Endothelial cell of umbilical vein (primary cell): ENCODE data around the gene CDIPT. TPM values are rescaled to one million over a fixed set of nuclear protein-coding genes. Genes with fewer than 3 reads are reported as not detected.
A peak's percentile ranks its signal among the peaks of the same experiment; 100 is the strongest.

Experiments used
- BruUV-seq: library from RNA; stranded (reverse); fragments of 400-500 nt; replicated peaks from 2 replicates; lab custom pipeline; 2021; lab: Mats Ljungman, UMichigan
- CTCF ChIA-PET: fragments of 300-600, 350-600 bp; sonication (Branson Sonifier 250); formaldehyde crosslinking; loops from one replicate; lab custom pipeline; 2021; ENCODE audit warnings: antibody characterized with exemption, inconsistent platforms; lab: Charles Lee
- POLR2A ChIA-PET: fragments of 300-600, 350-600 bp; sonication (Branson Sonifier 250); formaldehyde crosslinking; loops from one replicate; lab custom pipeline; 2021; ENCODE audit warnings: antibody characterized with exemption, inconsistent platforms; lab: Charles Lee
- DNase-seq: peaks from one replicate; pipeline ENCODE4 v3.0.0-alpha.2; 2011; ENCODE audit warnings: low read depth, low spot score
- FAIRE-seq: peaks from 2 replicates; lab custom pipeline; 2011; peaks lifted over from hg19 to GRCh38; lab: Jason Lieb, UNC
- H2AFZ ChIP-seq: 2 replicates; pipeline ENCODE4 v1.6.0; 2012; ENCODE audit warnings: low read depth, low read length, control low read depth, inconsistent platforms
- H3K27ac ChIP-seq: 2 replicates; pipeline ENCODE4 v1.5.1; 2011; ENCODE audit warnings: low read depth, mild to moderate bottlenecking, control low read depth, low read length, moderate library complexity; ENCODE audit not compliant: insufficient read depth
- H3K27me3 ChIP-seq, 2 experiments: 2 replicates each; pipeline versions ENCODE4 v1.6.0 to v1.6.1; 2011; ENCODE audit warnings: low read length in 2 of 2, mixed read lengths in 1 of 2; ENCODE audit not compliant: control insufficient read depth in 2 of 2, insufficient read depth in 2 of 2
- H3K36me3 ChIP-seq, 2 experiments: 2 replicates in 1 of 2; 3 replicates in 1 of 2; pipeline ENCODE4 v1.5.1; 2011; ENCODE audit warnings: low read length in 2 of 2, mild to moderate bottlenecking in 1 of 2, moderate library complexity in 1 of 2; ENCODE audit not compliant: control insufficient read depth in 2 of 2, insufficient read depth in 2 of 2; ENCODE audit errors: extremely low read depth in 1 of 2
- H3K4me1 ChIP-seq: 3 replicates; pipeline ENCODE4 v1.5.1; 2011; ENCODE audit warnings: mild to moderate bottlenecking, low read length; ENCODE audit not compliant: control insufficient read depth, insufficient read depth; ENCODE audit errors: extremely low read depth
- H3K4me2 ChIP-seq: 2 replicates; pipeline ENCODE4 v1.6.1; 2011; ENCODE audit warnings: low read length, control low read depth, mixed read lengths; ENCODE audit not compliant: insufficient read depth
- H3K4me3 ChIP-seq, 3 experiments: fragments of 200-600 bp in 1 of 3; sonication (generic), shearing (Covaris generic) in 1 of 3; replicated peaks in 1 of 3; 2 replicates each; pipeline ENCODE4 v1.5.1; 2011 to 2016; ENCODE audit warnings: control low read depth in 3 of 3, low read length in 3 of 3, mild to moderate bottlenecking in 2 of 3, inconsistent platforms in 1 of 3, low read depth in 1 of 3, moderate library complexity in 1 of 3; ENCODE audit not compliant: insufficient read depth in 1 of 3
- H3K79me2 ChIP-seq: 2 replicates; pipeline ENCODE4 v1.6.0; 2012; ENCODE audit warnings: low read length, inconsistent platforms; ENCODE audit not compliant: control insufficient read depth, insufficient read depth
- H3K9ac ChIP-seq: replicated peaks from 2 replicates; pipeline ENCODE3; 2011; ENCODE audit warnings: low read length, control low read depth; ENCODE audit not compliant: insufficient read depth; ENCODE audit errors: extremely low read depth
- H3K9me1 ChIP-seq: replicated peaks from 3 replicates; pipeline ENCODE4 v1.6.0; 2011; ENCODE audit warnings: mild to moderate bottlenecking, low read length; ENCODE audit not compliant: control insufficient read depth, insufficient read depth; ENCODE audit errors: extremely low read depth
- H3K9me3 ChIP-seq: replicated peaks from 2 replicates; pipeline ENCODE4 v1.5.1; 2012; ENCODE audit warnings: low read length, inconsistent platforms; ENCODE audit not compliant: control insufficient read depth, insufficient read depth
- H4K20me1 ChIP-seq: replicated peaks from 2 replicates; pipeline ENCODE3; 2011; ENCODE audit warnings: mild to moderate bottlenecking, low read length; ENCODE audit not compliant: control insufficient read depth, insufficient read depth; ENCODE audit errors: extremely low read depth
- CTCF ChIP-seq, 2 donors: IDR thresholded peaks; 1 replicate in 1 of 2; 2 replicates in 1 of 2; pipeline ENCODE4 v1.5.1; 2011; ENCODE audit warnings: low read length in 2 of 2, mild to moderate bottlenecking in 2 of 2, moderate library complexity in 2 of 2, control low read depth in 1 of 2, inconsistent platforms in 1 of 2, low read depth in 1 of 2; ENCODE audit not compliant: insufficient read depth in 1 of 2; ENCODE audit errors: extremely low read depth in 1 of 2
- EZH2 ChIP-seq: IDR thresholded peaks from 2 replicates; pipeline ENCODE4 v1.6.1; 2012; ENCODE audit warnings: borderline replicate concordance, low read depth, mild to moderate bottlenecking, moderate library complexity, low read length, inconsistent platforms; ENCODE audit not compliant: severe bottlenecking
- FOS ChIP-seq: IDR thresholded peaks from 2 replicates; pipeline ENCODE4 v1.6.1; 2011; ENCODE audit warnings: mild to moderate bottlenecking, low read length, moderate library complexity, borderline replicate concordance; ENCODE audit not compliant: insufficient read depth
- GATA2 ChIP-seq: IDR thresholded peaks from 2 replicates; pipeline ENCODE4 v1.7.0; 2011; ENCODE audit warnings: low read depth, mild to moderate bottlenecking, moderate library complexity, mixed read lengths, low read length; ENCODE audit not compliant: insufficient read length, insufficient read depth
- JUN ChIP-seq: IDR thresholded peaks from 2 replicates; pipeline ENCODE4 v1.6.1; 2011; ENCODE audit warnings: borderline replicate concordance, low read depth; ENCODE audit not compliant: insufficient read length, insufficient read depth
- MYC ChIP-seq: IDR thresholded peaks from one replicate; pipeline ENCODE4 v1.6.1; 2011; ENCODE audit warnings: mild to moderate bottlenecking, low read depth, low read length
- POLR2A ChIP-seq: IDR thresholded peaks from 2 replicates; pipeline ENCODE4 v1.6.1; 2012; ENCODE audit warnings: low read depth, mild to moderate bottlenecking, control low read depth, low read length
- POLR2AphosphoS5 ChIP-seq: IDR thresholded peaks from 2 replicates; pipeline ENCODE4 v1.6.1; 2012; ENCODE audit warnings: low read depth, mild to moderate bottlenecking, control low read depth, low read length, moderate library complexity; ENCODE audit not compliant: insufficient read depth
- dilution Hi-C: fragments of 300-500 bp; cut with MboI; formaldehyde crosslinking; loops from one replicate; pipeline ENCODE4 v1.15.0; 2019; ENCODE audit warnings: low sequenced_read_pairs; ENCODE audit not compliant: extremely low pct_ligation_motif_present
- intact Hi-C: fragments of 100-400 bp; cut with micrococcal nuclease; formaldehyde crosslinking; loops from one replicate; pipeline ENCODE4 v1.10.0; 2022
- polyA plus RNA-seq, 4 experiments: library from polyadenylated mRNA; depleted of rRNA in 3 of 4; stranded (reverse) in 3 of 4; unstranded in 1 of 4; fragments of >200 nt; gene quantifications; 2 replicates each; pipeline versions ENCODE4 v1.2.1 to v1.2.3, GENCODE V29; 2011 to 2012; ENCODE audit warnings: missing spikeins in 1 of 4
- total RNA-seq: library from RNA; stranded (reverse); gene quantifications from 2 replicates; pipeline ENCODE4 v1.2.3, GENCODE V29; 2021
- TF ChIP-seq, protein P1 (sequence below): IDR thresholded peaks from 2 replicates; pipeline ENCODE4 v1.6.1; 2011; ENCODE audit not compliant: insufficient read depth, insufficient read length

The CDIPT gene
- total and polyA plus RNA-seq, 2 donors (not counting 3 experiments of a cell fraction or from before 2014, with no cell fraction given): 68.7 to 161 TPM

DNA sequence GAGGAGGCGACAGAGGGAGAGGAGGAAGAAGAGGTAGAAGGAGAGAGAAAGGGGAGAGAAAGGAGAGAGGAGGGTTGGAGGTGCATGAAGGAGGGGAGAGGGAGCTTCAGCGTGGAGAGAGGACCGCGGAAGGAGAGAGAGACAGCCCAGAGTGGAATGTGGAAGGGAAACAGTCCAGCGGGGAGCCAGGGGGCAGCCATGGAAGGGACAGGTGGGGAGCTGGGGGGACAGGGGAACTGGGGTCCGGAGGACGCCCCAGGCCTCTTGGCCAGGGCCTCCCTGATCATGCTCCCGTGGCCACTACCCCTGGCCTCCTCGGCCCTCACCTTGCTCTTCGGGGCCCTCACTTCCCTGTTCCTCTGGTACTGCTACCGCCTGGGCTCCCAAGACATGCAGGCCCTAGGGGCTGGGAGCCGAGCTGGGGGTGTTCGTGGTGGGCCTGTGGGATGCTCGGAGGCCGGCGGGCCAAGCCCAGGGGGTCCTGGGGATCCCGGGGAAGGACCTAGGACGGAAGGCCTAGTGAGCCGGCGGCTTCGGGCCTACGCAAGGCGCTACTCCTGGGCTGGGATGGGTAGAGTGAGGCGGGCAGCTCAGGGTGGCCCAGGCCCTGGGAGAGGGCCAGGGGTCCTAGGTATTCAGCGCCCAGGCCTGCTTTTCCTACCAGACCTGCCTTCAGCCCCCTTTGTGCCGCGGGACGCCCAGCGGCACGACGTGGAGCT, 38.0 kb upstream of the CDIPT start:
- POLR2A ChIA-PET: interaction anchor here (0.9 kb wide), 1 partner anchor 25 kb away, joined by 3 read pairs; the partner anchor contains the start of gene KCTD13
- Histone ChIP-seq H2AFZ (peak overlapping the region; percentile 81), H3K36me3 (no peaks in the 10 kb centered on the region), H3K27me3 (peaks cover 5 to 8% of the 10 kb centered on the region in 2 experiments), H3K9me3 (no peaks in the 10 kb centered on the region), H3K4me1 (peaks cover 5% of the 10 kb centered on the region), H4K20me1 (no peaks in the 10 kb centered on the region), H3K9ac (no peak overlapping the region), H3K79me2 (no peaks in the 10 kb centered on the region), H3K27ac (no peak overlapping the region), H3K4me2 (peak overlapping the region; percentile 80), H3K4me3 (peak overlapping the region in 2 of 3 experiments; percentile 26 to 46), H3K9me1 (no peaks in the 10 kb centered on the region)
- DNase-seq (no peak), FAIRE-seq (no peak)
- intact Hi-C loops (loop anchor here (10.0 kb wide), 1 partner anchor 76 kb away; the partner anchor contains the start of gene MVP), dilution Hi-C loops (no loop called here)
- no peak for TF ChIP-seq JUN
- no peak for TF ChIP-seq GATA2
- no peak for TF ChIP-seq FOS
- TF ChIP-seq CTCF (IDR thresholded peaks at IDR 0.05; ENCODE audit: extremely low read depth in 1 of 2, insufficient read depth in 1 of 2, low read depth in 1 of 2, low read length in 2 of 2): no peak
- TF ChIP-seq POLR2A: no peak
- no peak for TF ChIP-seq POLR2AphosphoS5
- TF ChIP-seq MYC: no peak
- TF ChIP-seq EZH2: no peak
- TF ChIP-seq, protein P1, sequence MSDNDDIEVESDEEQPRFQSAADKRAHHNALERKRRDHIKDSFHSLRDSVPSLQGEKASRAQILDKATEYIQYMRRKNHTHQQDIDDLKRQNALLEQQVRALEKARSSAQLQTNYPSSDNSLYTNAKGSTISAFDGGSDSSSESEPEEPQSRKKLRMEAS: no peak
- BruUV-seq: no TSS peak
- CTCF ChIA-PET: interaction anchor here (0.7 to 2.1 kb wide), 10 partner anchors 9 to 201 kb away, joined by 3 to 9 read pairs (median 4); partner anchors contain the start of genes CDIPT and KCTD13
